Adipocyte (in vitro differentiated cells): ENCODE results near the gene GCHFR.

Experiments
- DNase-seq: peaks from one replicate; pipeline ENCODE4 v3.0.0-alpha.2; 2015; ENCODE audit warnings: low read depth
- H3K27me3 ChIP-seq: replicated peaks from 2 replicates; pipeline ENCODE4 v1.7.0; 2013; ENCODE audit warnings: mild to moderate bottlenecking, low read length, moderate library complexity; ENCODE audit not compliant: control insufficient read depth, insufficient read depth
- H3K36me3 ChIP-seq: 2 replicates; pipeline ENCODE4 v1.7.0; 2013; ENCODE audit warnings: low read length, mild to moderate bottlenecking, moderate library complexity; ENCODE audit not compliant: control insufficient read depth, insufficient read depth, severe bottlenecking
- H3K4me1 ChIP-seq: 2 replicates; pipeline ENCODE4 v1.7.0; 2013; ENCODE audit warnings: mild to moderate bottlenecking, low read length, moderate library complexity; ENCODE audit not compliant: control insufficient read depth, insufficient read depth
- H3K4me3 ChIP-seq: 2 replicates; pipeline ENCODE4 v1.7.0; 2013; ENCODE audit warnings: mild to moderate bottlenecking, low read length, moderate library complexity
- H3K9ac ChIP-seq: 2 replicates; pipeline ENCODE4 v1.7.0; 2013; ENCODE audit warnings: mild to moderate bottlenecking, low read length, moderate library complexity
- H3K9me3 ChIP-seq: 2 replicates; pipeline ENCODE4 v1.7.0; 2013; ENCODE audit warnings: mild to moderate bottlenecking, low read length, moderate library complexity; ENCODE audit not compliant: control insufficient read depth

Gene GCHFR

DNA sequence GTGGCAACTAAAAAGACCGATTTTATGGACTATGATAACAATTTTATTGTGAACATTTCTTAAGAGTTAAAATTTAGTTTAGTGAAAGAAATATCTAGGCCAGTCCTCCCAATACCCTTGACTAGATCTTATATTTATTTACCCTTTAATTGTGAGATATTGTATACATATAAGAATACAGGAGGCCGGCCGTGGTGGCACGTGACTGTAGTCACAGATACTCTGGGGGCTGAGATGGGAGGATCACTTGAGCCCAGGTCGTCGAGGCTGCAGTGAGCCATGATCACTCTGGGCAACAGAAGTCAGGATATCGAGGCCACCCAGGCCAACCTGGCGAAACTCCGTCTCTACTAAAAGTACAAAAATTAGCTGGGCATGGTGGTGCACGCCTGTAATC lies 8.1 kb upstream of the GCHFR start:
- peak overlapping the region; percentile 97 for H3K4me3 ChIP-seq
- peaks cover 10% of the 10 kb centered on the region for H3K4me1 ChIP-seq
- peaks cover 13% of the 10 kb centered on the region for H3K36me3 ChIP-seq
- no peaks in the 10 kb centered on the region for H3K9me3 ChIP-seq
- H3K27me3 ChIP-seq: peaks cover 3% of the 10 kb centered on the region
- no peak for DNase-seq
- peak overlapping the region; percentile 96 for H3K9ac ChIP-seq

GRCh38 chr15:40756938-40757337 lies 6.9 kb upstream of the GCHFR start:
- peaks cover 2% of the 10 kb centered on the region for H3K36me3 ChIP-seq

GRCh38 chr15:40759961-40760360 lies 3.9 kb upstream of the GCHFR start:
- peaks cover 21% of the 10 kb centered on the region for H3K4me1 ChIP-seq
- H3K9me3 ChIP-seq: no peaks in the 10 kb centered on the region
- no peak overlapping the region for H3K9ac ChIP-seq
- no peak overlapping the region for H3K4me3 ChIP-seq
- peaks cover 3% of the 10 kb centered on the region for H3K27me3 ChIP-seq
- H3K36me3 ChIP-seq: no peaks in the 10 kb centered on the region
- no peak for DNase-seq

More at GRCh38 chr15:40756938-40757337, 6.9 kb upstream of the GCHFR start:
- H3K4me3 ChIP-seq: no peak overlapping the region
- DNase-seq: no peak
- H3K9me3 ChIP-seq: no peaks in the 10 kb centered on the region
- H3K9ac ChIP-seq: no peak overlapping the region
- peaks cover 3% of the 10 kb centered on the region for H3K27me3 ChIP-seq
- peaks cover 10% of the 10 kb centered on the region for H3K4me1 ChIP-seq

- DNase-seq: peak; percentile 64
These were observed 708 bp upstream of the GCHFR start for GRCh38 chr15:40762919-40763800.

DNA sequence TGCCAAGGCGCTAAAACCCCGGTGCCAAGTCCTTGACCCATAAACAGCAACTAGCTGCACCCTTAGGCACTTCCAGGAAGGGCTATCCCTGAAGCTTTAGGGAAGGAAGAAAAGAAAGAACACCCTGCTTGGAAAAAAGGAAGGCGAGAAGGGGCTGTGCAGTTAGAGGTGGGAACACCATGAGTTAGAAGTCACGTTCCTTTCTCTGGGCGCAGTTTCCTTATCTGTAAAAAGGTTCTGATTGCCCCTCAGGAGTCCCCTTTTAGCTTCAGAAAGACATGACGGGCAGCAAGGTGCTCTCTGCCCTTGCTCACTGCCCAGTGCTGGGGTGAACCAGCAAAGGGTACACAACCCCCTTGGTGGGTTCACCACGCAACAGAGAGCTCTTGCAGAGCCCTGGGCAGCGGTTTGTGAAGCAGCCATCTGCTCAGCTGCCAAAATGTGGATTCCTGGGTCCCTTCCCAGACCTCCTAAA lies 798 bp downstream of the GCHFR start:
- Histone ChIP-seq H3K4me1 (peaks cover 45% of the 10 kb centered on the region), H3K27me3 (peaks cover 3% of the 10 kb centered on the region), H3K4me3 (peak overlapping the region; percentile 82), H3K9ac (peak overlapping the region; percentile 79), H3K36me3 (peaks cover 6% of the 10 kb centered on the region), H3K9me3 (no peaks in the 10 kb centered on the region)
- DNase-seq: no peak

More at GRCh38 chr15:40762919-40763800, 708 bp upstream of the GCHFR start:
- H3K9me3 ChIP-seq: no peaks in the 10 kb centered on the region
- peak overlapping the region; percentile 79 for H3K9ac ChIP-seq
- peaks cover 45% of the 10 kb centered on the region for H3K4me1 ChIP-seq
- H3K27me3 ChIP-seq: peaks cover 3% of the 10 kb centered on the region
- peak overlapping the region; percentile 82 for H3K4me3 ChIP-seq
- H3K36me3 ChIP-seq: peaks cover 6% of the 10 kb centered on the region

DNA sequence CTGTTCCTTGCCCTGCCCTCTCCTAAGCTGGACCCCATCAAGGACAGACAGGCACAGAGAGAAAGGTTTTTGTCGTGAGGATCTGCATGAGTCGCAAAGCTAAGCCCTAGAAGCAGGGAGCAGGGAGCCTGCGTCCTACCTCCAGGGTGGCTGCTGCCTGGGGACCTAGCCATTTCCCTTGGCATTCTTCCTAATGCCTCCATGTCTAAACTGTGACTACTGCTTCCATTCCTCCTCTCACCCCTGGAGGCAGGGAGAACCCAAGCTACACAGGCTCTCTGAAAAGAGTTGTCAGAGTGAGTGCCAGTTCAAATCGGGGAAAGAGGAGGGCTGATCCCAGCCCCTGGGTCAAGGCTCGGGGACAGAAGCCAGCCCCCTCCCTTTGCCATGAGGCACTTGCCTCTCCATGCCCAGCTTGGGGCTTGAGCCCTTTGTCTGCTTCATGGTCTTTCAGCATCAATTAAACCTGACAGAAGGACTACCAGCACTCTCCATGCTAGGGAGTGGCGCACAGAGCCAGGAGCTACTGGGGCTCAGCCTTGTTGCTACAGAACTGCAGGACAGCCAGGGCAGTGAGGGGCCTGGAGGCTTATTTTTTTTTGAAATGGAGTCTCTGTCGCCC lies 2.4 kb downstream of the GCHFR start:
- H3K4me1 ChIP-seq: peaks cover 54% of the 10 kb centered on the region
- H3K9me3 ChIP-seq: no peaks in the 10 kb centered on the region
- peaks cover 6% of the 10 kb centered on the region for H3K36me3 ChIP-seq
- H3K4me3 ChIP-seq: no peak overlapping the region
- no peaks in the 10 kb centered on the region for H3K27me3 ChIP-seq
- DNase-seq: peak; percentile 28
- H3K9ac ChIP-seq: no peak overlapping the region

DNA sequence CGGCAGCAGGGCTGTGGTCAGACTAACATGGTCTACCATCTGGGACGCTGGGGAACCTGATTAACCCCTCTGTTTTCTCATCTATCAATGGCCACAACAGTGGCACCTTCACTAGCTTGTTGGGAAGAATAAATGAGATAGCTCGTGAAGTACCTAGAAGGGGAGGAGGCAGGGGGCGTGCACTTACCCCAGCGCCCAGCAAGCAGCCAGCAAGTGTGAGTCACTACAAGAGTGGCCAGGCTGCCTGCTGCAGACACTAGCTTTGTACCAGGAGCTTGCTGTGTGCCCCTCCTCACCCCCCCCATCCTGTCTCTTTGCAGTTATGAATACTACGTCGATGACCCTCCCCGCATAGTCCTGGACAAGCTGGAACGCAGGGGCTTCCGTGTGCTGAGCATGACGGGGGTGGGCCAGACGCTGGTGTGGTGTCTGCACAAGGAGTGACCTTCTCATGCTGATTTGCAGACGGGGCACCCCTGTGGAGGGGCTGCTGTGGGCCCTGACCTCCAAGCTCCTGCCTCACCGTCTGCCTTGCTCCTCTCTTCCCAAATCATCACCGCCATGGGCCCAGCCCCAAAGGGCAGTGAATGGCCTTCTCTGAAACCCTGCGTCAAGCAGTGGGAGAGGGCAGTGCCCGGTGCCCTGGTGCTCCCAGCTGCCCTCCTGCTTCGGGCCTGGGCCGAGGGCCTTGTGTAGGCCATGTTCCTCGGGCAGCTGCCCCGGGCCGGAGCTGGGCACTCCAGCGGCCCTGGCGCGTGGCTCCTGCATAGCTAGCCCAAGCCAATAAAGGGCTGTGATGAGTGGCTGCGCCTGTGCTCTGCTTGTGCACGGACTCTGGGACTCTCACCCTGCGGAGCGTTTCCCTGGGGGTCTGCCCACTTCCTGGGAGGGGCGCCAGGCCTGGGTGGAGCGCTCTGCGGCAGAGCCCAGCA lies 3.3 kb downstream of the GCHFR start:
- H3K27me3 ChIP-seq: no peaks in the 10 kb centered on the region
- H3K4me3 ChIP-seq: no peak overlapping the region
- no peaks in the 10 kb centered on the region for H3K9me3 ChIP-seq
- DNase-seq: no peak
- H3K9ac ChIP-seq: no peak overlapping the region
- H3K36me3 ChIP-seq: peaks cover 6% of the 10 kb centered on the region
- H3K4me1 ChIP-seq: peaks cover 57% of the 10 kb centered on the region

DNA sequence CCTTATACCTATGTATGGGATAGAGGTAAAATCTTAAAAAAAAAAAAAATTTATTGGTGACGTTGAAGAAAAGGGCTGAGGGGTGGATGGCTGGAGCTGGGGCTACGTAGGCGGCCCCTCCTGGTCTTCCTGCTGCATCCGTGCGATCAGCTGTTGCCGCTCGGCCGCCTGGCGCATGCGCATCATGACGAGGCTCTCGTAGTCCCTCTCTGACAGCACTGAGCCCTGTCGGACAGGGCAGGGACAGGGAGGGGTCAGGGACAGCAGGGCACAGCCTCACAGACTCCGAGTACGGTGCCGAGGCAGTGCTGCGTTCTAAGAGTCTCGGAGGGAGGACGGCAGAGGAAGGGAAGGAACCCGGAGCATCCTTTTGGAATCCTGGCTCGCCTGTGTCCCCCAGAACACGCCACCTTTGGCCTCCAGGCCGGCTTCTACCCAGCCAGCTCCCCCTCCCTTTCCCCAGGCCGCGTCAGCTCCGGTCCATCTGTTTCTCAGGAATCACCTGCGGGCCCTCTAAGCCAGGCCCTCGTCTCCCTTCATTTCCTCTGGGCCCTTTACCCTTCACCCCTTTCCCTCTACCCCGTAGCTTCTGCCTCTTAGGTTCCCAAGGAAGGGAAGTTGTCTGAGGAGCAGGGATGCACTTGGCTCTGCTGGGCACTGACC lies 4.1 kb downstream of the GCHFR start:
- H3K36me3 ChIP-seq: peaks cover 11% of the 10 kb centered on the region
- H3K9me3 ChIP-seq: no peaks in the 10 kb centered on the region
- H3K4me1 ChIP-seq: peaks cover 60% of the 10 kb centered on the region
- H3K27me3 ChIP-seq: no peaks in the 10 kb centered on the region
- no peak for DNase-seq
- no peak overlapping the region for H3K4me3 ChIP-seq
- no peak overlapping the region for H3K9ac ChIP-seq

GRCh38 chr15:40768521-40769273 lies 4.8 kb downstream of the GCHFR start:
- Histone ChIP-seq H3K9me3 (no peaks in the 10 kb centered on the region), H3K4me1 (peaks cover 52% of the 10 kb centered on the region), H3K27me3 (no peaks in the 10 kb centered on the region), H3K36me3 (peaks cover 18% of the 10 kb centered on the region), H3K4me3 (no peak overlapping the region), H3K9ac (no peak overlapping the region)
- no peak for DNase-seq
